ENCODE results near the gene ADCK2.
"Not testable (repeated sequence)": the region's sequence is repeated elsewhere in the genome, so short reads cannot be mapped to it uniquely, and the experiment has no call there.

The ADCK2 gene

DNA sequence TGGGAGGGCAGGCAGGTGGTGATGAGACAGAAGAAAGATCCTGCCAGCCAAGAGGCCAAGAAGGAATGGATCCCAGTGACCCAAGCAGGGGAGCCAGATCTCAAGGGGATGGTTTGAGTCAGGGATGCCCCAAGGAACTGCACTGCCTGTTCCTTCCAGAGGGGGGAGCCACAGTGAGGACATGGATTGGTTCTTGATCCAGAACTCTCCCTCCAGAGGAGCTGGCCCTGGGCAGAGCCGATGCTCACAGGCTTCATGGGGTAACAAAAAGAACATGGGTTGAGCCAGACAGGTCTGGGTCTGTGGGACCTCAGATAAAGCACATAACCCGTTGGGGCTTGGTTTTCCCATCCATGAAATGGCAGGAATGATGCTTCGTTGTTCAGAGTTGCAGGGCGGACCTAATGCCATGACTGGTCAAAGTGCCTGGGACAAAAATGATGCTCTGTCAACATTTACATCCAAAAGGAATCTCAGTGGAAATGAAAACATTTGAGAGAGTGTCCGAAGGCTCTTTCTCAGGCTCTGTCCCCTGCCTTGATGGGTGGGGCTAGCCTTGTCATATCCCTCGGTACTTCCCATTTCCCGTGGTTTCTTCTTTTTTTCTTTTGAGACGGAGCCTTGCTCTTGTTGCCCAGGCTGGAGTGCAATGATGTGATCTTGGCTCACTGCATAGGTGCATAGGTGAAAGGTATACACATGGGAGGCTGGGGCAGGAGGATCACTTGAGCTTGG is 27.4 kb upstream of the ADCK2 start:
- no peak for DNase-seq (ENCODE audit: low read depth in 2 of 2)

DNA sequence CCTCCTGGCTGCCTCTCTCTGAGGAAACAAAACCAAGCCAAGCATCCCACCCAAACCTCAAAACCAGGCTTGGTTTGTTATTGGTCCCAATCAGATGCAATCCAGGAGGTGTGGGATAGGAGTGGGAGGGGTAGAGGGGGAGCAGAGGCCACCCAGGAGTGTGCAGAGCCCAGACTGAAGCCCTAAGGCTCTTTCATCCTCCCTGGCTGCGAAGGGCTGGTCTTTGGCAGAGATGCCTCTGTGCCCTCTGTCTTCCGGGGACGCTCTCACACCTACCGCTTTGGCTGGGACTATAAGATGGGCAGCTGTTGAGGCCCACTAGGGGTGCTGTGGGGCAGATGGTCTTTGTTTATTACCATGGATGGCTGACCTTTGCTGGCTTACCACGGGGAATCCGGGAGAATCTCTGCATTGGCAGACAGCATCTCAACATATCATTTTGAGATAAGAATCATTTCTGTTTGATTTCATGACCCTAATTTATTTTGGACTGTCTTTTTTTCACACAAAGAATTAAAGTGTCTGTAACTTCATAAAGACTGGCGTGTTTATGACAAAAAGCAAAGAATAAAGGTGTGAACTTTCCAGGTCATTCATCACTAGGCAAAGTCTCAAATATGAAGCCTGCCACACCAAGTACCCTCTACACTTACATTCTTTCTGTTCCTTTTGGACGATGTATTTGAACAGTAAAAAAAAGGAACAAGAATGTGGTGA is 25.7 kb upstream of the ADCK2 start:
- no peak for DNase-seq (ENCODE audit: low read depth in 2 of 2)

DNA sequence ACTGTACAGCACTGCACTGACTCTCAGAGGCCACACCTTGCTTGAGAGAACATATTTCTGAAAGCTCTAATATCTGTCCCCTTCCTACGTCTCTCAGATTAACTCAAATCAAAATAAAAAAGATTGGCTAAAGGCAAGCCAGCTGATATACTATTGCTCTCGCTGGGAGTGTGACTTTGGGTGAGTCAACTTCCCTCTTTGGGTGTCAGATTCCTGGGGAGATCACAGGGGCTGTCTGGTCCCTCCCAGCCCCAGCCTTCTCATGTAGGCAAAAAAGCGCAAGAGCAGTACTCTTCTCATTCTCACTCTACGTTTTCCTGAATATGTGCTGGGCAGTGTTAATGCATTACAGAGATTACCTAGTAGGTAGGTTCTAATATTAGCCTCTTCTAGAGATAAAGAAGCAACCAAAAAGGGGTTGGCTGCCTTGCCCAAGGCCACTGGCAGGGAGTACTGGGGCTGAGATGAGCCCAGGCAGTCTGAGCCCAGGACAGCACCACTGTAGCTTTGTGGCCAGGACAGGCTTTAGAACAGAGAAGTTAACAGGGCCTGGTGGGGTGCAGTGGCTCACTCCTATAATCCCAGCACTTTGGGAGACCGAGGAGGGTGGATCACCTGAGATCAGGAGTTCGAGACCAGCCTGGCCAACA is 23.1 kb upstream of the ADCK2 start:
- no peak for DNase-seq (ENCODE audit: low read depth in 2 of 2)

DNA sequence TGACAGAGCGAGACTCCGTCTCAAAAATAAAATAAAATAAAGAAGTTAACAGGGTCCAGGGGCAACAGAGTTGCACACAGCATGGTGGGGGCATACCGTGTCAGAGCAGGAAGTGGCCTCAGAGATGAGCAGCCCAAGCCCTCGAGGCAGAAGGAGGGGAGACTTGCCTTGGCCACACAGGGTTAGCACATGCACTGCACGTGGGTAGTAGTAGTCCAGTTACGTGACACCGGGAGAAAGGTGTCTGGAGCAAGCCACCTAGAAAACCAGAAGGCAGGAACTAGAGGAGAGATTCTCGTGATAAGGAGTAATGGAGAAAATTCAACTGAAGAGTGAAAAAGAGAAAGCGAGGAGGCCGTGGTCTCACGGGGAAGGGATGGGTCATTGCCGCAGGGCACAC is 22.4 kb upstream of the ADCK2 start:
- DNase-seq (ENCODE audit: low read depth in 2 of 2) = no peak

DNA sequence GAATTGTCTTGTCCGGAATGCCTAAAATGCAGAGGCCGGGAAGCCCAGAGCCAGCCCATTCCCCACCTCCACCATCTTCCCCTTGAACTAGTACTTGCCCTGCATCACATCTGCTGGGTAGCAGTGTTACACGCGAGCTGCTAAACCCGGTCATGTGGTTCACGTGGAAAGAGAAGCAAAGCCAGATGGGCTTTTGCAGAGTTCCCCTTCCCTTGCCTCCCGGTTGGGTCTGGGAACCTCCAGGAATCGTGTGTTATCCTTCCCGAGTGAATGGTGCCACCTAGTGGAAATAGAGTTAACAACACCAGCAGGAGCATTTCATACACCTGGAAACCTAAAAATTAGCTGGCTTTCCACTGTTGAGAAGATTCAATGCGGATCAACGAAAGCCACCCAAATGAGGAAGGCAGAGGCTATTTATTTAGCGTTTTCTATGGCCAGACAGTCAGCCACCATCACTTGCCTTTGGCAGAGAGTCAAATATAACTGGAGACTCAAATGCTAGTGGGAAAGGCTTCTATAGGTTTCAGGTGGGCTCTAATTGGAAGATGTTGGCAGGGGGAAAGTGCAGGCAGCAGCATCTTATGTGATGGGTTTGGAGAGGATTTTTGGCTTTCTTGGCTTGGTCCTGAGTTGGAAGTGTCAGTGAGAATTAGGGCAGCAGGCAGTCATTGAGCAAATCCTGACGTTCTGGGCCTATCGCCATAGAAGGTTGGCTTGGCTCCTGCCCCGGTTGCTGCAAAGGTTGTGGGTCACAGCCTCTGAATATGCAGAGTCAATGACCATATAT is 19.2 kb upstream of the ADCK2 start:
- no peak for DNase-seq (ENCODE audit: low read depth in 2 of 2)

DNA sequence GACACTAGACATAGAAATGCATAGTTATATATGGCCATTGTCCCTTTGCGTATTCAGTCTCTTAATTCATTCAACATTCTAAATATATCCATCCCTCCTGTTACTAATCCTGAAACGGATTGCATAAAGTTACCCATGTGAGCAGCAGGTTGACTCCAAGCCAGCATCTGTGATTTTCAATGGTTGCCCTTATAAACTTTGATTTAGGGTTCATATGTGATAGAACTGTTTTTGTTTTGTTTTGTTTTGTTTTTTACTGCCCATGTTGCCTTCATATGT is 18.7 kb upstream of the ADCK2 start:
- no peak for DNase-seq (ENCODE audit: low read depth in 2 of 2)

DNA sequence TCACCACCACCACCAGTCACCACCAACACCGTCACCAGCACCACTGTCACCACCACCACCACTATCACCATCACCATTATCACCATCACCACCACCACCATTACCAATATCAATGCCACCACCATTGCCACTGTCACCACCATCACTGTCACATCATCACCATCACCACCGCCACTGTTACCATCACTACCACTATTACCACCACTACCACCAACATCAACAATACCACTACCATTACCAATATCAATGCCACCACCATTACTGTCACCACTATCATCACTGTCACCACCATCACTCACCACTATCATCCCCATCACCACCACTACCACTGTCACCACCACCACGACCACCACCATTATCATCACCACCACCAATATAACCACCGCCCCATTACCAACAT is 18.1 kb upstream of the ADCK2 start:
- DNase-seq (ENCODE audit: low read depth in 2 of 2) = no peak

DNA sequence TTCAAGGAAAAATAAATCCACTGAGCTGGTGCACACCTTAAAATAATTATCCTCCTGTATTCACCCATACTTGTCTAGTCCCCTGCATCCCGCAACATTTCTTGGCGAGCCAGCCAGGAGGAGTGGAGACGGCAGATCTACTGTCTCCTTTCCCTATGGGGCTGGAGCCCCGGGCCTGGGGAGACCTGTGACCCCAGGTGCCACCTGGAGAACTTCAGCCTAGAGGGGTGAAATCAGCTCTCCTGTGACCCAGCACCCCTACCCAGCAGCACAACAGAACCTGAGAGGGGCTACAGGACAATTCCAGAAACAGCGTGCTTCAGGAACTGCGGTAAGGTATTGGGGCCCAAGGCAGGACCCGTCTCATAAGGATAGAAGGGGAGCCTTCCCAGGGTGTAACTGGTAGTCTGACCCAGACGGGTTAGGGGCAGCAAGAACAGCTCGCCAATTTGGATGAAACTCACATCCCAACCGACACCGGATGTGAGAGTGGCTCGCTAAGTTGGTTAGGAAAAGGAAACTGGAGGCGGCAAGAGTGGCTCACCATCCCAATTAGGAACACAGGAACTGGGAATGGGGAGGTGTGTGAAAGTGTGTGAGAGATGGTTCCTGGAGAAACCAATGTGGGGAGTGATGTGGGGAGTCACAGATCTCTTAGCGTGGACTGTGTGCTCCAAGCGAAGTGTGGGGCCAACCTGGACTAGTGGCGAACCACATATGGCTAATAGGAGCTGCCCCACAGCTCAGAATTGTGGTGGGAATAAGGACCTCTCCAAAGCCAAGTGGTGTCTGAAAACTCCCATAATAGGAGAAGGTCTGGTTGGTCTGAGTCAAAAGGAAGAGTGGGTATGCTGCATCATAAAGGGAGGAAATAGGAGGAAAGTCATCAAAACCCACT is 17.0 kb upstream of the ADCK2 start:
- DNase-seq (ENCODE audit: low read depth in 2 of 2) = no peak

DNA sequence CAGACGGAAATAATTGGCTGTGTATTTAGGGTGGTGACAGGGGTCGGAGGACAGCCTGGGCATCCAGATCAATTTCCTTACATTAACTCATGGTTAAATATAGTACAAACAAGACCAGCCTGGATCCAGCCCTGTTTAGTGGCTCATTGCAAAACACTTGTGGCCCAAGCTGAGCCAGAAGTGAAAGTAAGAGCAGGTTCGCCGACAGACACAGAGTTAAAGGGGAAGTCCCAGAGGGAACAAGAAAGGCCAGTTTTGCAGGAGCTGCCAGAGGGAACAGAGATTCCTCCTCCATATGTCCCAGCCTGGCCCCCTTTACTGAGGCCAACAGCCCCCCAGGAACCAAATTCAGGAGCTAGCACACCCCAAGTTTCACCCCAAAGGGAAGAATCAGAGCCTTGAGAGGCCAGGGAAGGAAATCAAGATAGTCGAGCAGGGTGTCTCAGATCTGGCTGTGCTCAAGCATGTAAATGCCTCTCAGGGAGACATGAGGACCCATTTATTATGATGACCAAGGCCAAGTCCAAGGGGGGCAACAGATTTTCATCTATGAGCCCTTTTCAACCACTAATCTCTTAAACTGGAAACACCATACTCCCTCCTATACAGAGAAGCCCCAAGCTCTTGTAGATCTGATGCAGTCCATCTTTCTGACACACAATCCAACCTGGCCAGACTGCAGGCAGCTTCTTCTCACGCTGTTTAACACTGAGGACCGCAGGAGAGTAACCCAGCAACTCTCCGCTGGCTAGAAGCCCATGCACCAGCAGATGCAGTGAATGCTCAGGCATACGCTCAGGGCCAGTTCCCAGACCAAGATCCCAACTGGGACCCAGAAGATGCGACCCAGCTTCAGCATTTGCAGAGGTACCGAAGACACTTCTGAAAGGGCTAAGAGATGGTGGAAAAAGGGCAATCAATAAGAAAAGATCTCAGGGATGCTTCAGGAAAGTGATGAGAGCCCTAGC is 15.9 kb upstream of the ADCK2 start:
- no peak for DNase-seq (ENCODE audit: low read depth in 2 of 2)

DNA sequence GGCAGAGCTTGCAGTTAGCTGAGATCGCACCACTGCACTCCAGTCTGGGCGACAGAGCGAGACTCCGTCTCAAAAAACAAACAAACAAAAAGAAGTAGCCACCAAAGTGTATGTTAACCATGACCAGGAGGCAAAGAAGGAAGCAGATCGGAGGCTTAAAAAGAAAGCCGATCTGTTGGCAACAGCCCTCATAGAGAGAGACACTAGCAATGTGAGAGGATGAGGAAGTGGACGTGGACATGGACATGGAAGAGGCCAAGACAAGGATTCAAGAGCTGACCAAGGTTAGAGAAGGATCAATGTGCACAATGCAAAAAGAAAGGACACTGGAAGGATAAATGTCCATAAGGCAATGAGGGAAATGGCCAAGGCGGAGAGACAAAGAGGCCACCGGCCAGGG is 14.9 kb upstream of the ADCK2 start:
- no peak for DNase-seq (ENCODE audit: low read depth in 2 of 2)

DNA sequence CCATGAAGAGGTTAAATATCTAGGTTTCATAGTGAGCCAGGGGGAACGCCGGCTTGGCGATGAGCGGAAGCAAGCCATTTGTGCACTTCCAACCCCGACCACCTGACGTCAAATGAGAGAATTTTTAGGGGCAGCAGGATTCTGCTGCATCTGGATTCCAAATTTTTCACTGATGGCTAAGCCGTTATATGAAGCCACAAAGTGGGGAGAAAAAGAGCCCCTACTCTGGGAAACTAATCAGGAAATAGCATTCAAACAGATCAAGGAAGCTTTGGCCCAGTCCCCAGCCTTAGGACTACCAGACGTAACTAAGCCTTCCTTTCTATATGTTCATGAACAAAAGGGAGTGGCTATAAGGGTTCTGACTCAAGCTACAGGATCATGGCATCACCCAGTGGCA is 12.9 kb upstream of the ADCK2 start:
- DNase-seq (ENCODE audit: low read depth in 2 of 2) = no peak

DNA sequence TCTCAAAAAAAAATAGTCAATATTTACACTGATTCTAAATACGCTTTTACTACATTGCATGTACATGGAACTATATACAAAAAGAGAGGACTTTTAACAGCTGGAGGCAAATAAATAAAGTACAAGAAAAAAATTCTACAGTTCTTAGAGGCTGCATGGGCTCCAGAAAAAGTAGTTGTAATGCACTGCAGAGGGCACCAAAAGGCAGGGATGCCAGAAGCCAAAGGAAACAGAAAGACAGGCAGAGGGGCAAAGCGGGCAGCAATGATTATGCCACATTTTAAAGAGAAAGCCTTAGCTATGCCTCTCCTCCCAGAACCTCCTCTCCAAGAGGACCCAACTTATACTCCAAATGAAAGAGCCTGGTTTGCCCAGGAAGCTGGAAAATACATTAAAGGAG is 11.6 kb upstream of the ADCK2 start:
- DNase-seq (ENCODE audit: low read depth in 2 of 2) = no peak

DNA sequence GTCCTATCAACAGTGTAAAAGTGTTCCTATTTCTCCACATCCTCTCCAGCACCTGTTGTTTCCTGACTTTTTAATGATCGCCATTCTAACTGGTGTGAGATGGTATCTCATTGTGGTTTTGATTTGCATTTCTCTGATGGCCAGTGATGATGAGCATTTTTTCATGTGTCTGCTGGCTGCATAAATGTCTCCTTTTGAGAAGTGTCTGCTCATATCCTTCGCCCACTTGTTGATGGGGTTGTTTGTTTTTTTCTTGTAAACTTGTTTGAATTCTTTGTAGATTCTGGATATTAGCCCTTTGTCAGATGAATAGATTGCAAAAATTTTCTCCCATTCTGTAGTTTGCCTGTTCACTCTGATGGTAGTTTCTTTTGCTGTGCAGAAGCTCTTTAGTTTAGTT is 9.8 kb upstream of the ADCK2 start:
- not testable (repeated sequence) for DNase-seq (ENCODE audit: low read depth in 2 of 2)

DNA sequence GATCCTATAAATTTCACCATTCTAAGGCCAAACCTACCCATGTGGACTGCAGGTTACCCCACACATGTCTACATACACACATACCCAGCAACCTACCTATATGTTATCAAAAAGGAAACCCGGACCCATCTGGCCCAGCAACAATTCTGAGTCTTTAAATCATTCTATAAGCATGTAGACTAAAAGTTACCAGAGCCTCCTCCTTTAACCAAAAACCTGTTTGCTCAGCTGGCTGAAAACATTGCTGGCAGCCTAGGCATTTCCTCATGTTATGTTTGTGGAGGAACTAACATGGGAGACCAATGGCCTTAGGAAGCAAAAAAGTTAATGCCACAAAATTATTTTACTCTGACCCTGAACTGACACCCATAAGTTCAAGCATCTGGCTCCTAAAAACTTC is 5.3 kb upstream of the ADCK2 start:
- no peak for DNase-seq (ENCODE audit: low read depth in 2 of 2)

DNA sequence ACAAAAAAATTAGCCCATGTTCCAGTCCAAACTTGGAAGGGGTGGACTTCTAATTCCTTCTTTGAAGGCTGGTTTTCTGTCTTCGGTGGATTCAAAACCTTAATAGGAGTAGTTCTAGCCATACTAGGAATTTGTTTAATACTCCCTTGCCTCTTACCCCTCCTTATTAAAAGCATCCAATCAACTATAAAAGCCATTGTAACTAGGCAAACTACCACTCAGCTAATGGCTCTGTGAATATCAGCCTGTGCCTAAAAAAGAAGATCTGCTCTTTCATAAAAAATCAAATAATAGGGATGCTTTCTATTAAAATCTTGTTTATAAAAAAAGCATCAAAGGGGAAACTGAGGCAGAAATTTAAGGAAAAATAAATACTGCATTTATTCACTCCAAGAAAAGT is 4.1 kb upstream of the ADCK2 start:
- DNase-seq (ENCODE audit: low read depth in 2 of 2) = no peak

DNA sequence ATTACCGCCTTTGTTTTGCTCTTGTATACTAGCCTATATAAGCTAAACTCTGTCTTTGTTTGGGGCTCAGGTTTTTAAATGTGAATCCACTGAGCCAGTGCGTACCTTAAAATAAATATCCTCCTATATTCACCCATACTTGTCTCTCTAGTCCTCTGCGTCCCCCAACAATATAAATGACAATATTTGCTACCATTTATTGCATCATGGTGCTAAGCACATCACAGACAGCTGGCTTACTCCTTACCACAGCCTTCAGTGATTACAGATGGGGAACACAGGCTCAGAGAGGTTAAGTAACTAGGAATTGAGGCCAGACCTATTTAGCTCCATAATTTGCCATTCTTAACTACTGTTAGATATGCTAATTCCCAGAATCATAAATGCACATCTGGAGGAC is 3.4 kb upstream of the ADCK2 start:
- DNase-seq (ENCODE audit: low read depth in 2 of 2) = no peak

DNA sequence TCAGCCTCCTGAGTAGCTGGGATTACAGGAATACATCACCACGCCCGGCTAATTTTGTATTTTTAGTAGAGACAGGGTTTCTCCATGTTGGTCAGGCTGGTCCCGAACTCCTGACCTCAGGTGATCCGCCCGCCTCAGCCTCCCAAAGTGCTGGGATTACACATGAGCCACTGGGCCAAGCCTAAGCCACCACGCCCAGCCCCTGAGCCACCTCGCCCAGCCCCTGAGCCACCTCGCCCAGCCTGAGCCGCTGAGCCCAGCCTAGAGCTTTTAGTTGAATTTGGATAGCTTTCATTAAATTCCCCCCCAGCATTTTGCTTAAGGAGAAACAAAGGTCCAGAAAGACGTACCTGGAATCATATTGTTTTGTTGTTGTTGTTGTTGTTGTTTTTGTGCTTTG is 2.9 kb upstream of the ADCK2 start:
- not testable (repeated sequence) for DNase-seq (ENCODE audit: low read depth in 2 of 2)

DNA sequence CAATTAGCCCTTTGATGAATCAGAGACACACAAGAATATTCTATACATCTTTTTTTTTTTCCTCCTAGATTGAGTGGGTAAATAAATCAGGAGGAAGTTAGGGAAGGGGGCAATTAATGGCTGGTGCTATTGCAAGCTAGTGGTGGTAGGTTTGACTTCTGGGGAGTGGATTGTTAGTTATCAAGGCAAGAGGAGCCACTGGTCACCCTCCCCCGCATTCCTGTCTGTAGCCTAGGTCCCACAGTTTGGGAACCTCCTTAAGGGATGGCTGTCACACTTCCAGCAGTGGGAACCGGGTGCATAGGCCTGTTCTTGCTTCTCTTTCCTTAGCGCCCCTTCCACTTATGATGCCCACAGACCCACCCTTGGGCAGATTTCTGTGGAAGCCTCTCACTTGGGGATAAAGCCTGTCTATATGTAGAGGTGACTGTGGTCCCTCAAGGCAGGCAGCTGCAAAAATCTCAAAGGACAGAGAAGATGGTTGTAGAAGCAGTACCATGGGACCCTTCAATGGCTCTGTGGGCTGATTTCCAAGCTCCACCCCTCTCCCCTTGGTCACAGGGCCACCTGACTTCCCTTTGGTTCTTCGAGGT is 2.3 kb upstream of the ADCK2 start:
- DNase-seq (ENCODE audit: low read depth in 2 of 2) = no peak

DNA sequence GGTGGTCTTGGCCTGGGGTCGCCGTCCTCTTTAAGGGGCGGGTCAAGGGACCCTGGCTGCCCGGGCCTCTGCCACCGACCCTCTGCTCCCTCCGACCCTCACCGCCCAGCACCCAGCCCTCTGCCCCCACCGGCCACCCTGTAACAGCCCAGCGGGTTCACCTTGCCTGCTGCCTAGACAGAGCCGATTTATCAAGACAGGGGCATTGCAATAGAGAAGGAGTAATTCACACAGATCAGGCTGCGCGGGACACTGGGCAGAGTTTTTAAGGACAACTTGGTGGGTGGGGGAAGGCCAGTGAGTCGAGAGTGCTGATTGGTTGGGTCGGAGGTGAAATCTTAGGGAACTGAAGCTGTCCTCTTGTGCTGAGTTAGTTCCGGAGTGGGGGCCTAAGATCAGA is 779 bp upstream of the ADCK2 start:
- no peak for DNase-seq (ENCODE audit: low read depth in 2 of 2)
